Neural cell (in vitro differentiated cells): ENCODE measurements around the gene CPM. TPM values are rescaled to one million over a fixed set of nuclear protein-coding genes. Genes with fewer than 3 reads are reported as not detected.
"Not testable (repeated sequence)": the region's sequence is repeated elsewhere in the genome, so short reads cannot be mapped to it uniquely, and the experiment has no call there.

ENCODE experiments used
- H2AFZ ChIP-seq: fragments of 200-600, 300-800 bp; sonication (generic), shearing (Covaris generic); 2 replicates; pipeline ENCODE4 v1.6.0; 2014; ENCODE audit warnings: low read depth, mild to moderate bottlenecking, antibody characterized with exemption, low read length, moderate library complexity
- H3F3A ChIP-seq: fragments of 200-600 bp; shearing (Covaris generic); 2 replicates; pipeline ENCODE4 v1.6.1; 2016; ENCODE audit warnings: mild to moderate bottlenecking, moderate library complexity, mixed read lengths, antibody characterized with exemption, low read length; ENCODE audit not compliant: insufficient read depth, poor library complexity, severe bottlenecking
- H3K27ac ChIP-seq: fragments of 200-600, 300-800 bp; sonication (generic), shearing (Covaris generic); 2 replicates; pipeline ENCODE4 v1.5.1; 2014; ENCODE audit warnings: mild to moderate bottlenecking, low read length, moderate library complexity
- H3K27me3 ChIP-seq: fragments of 300-800, 200-600 bp; sonication (generic), shearing (Covaris generic); 2 replicates; pipeline ENCODE4 v1.6.0; 2014; ENCODE audit warnings: mild to moderate bottlenecking, low read depth, low read length, moderate library complexity; ENCODE audit not compliant: insufficient read depth
- H3K36me3 ChIP-seq: fragments of 300-800, 200-600 bp; sonication (generic), shearing (Covaris generic); 2 replicates; pipeline ENCODE4 v1.5.1; 2014; ENCODE audit warnings: mild to moderate bottlenecking, antibody characterized with exemption, low read length, moderate library complexity; ENCODE audit not compliant: insufficient read depth
- H3K4me2 ChIP-seq: fragments of 300-800, 200-600 bp; sonication (generic), shearing (Covaris generic); 2 replicates; pipeline ENCODE4 v1.6.0; 2014; ENCODE audit warnings: mild to moderate bottlenecking, low read length
- H3K4me3 ChIP-seq: fragments of 300-800, 200-600 bp; sonication (generic), shearing (Covaris generic); 2 replicates; pipeline ENCODE4 v1.5.1; 2014; ENCODE audit warnings: mild to moderate bottlenecking, low read length, moderate library complexity
- H3K79me2 ChIP-seq: fragments of 200-600 bp; shearing (Covaris generic); replicated peaks from 2 replicates; pipeline ENCODE4 v1.6.0; 2014; ENCODE audit warnings: mild to moderate bottlenecking, low read length, moderate library complexity; ENCODE audit not compliant: insufficient read depth
- H3K9ac ChIP-seq: fragments of 300-800, 200-600 bp; sonication (generic), shearing (Covaris generic); 2 replicates; pipeline ENCODE4 v1.6.1; 2016; ENCODE audit warnings: mild to moderate bottlenecking, low read length, mixed read lengths
- H3K9me2 ChIP-seq: fragments of 200-600 bp; shearing (Covaris generic); 2 replicates; pipeline ENCODE4 v1.6.1; 2016; ENCODE audit warnings: mild to moderate bottlenecking, low read length, mixed read lengths; ENCODE audit not compliant: insufficient read depth
- H3K9me3 ChIP-seq: fragments of 200-600, 300-800 bp; sonication (generic), shearing (Covaris generic); 2 replicates; pipeline ENCODE4 v1.6.1; 2016; ENCODE audit warnings: mild to moderate bottlenecking, mixed run types, low read length, moderate library complexity, mixed read lengths
- H4K20me1 ChIP-seq: fragments of 200-600 bp; shearing (Covaris generic); 2 replicates; pipeline ENCODE4 v1.6.1; 2016; ENCODE audit warnings: mild to moderate bottlenecking, mixed run types; ENCODE audit not compliant: insufficient read depth
- EP300 ChIP-seq: fragments of 450-650 bp; conservative IDR thresholded peaks from 2 replicates; pipeline ENCODE4 v1.6.1; 2014; ENCODE audit warnings: antibody characterized with exemption, mild to moderate bottlenecking, moderate library complexity; ENCODE audit not compliant: poor library complexity, severe bottlenecking
- EZH2 ChIP-seq: fragments of 200-600, 300-800 bp; shearing (Covaris generic), sonication (generic); IDR thresholded peaks from 2 replicates; pipeline ENCODE4 v1.6.1; 2014; ENCODE audit warnings: antibody characterized with exemption, low read length, borderline replicate concordance, mild to moderate bottlenecking; ENCODE audit not compliant: insufficient read depth, poor library complexity, severe bottlenecking
- MXI1 ChIP-seq: fragments of 450-650 bp; conservative IDR thresholded peaks from 2 replicates; pipeline ENCODE4 v1.6.1; 2014; ENCODE audit warnings: antibody characterized with exemption, mild to moderate bottlenecking; ENCODE audit not compliant: poor library complexity, severe bottlenecking
- POLR2AphosphoS5 ChIP-seq: IDR thresholded peaks from 2 replicates; pipeline ENCODE4 v1.6.1; 2012
- RAD21 ChIP-seq: fragments of 450-650 bp; conservative IDR thresholded peaks from 2 replicates; pipeline ENCODE4 v1.6.1; 2014; ENCODE audit warnings: antibody characterized with exemption, mild to moderate bottlenecking, moderate library complexity
- SMC3 ChIP-seq: fragments of 450-650 bp; conservative IDR thresholded peaks from 2 replicates; pipeline ENCODE4 v1.6.1; 2014; ENCODE audit warnings: antibody characterized with exemption, mild to moderate bottlenecking, moderate library complexity; ENCODE audit not compliant: poor library complexity
- TAF1 ChIP-seq: IDR thresholded peaks from 2 replicates; pipeline ENCODE4 v1.6.1; 2012; ENCODE audit warnings: low read depth
- polyA plus RNA-seq: library from polyadenylated mRNA; depleted of rRNA; stranded (reverse); fragments of >200 nt; gene quantifications from 2 replicates; pipeline ENCODE4 v1.2.3, GENCODE V29; 2014
- TF ChIP-seq, protein P1 (sequence below): IDR thresholded peaks from 2 replicates; pipeline ENCODE4 v1.6.1; 2012; ENCODE audit warnings: borderline replicate concordance
- TF ChIP-seq, protein P2 (sequence below): fragments of 450-650 bp; IDR thresholded peaks from 2 replicates; pipeline ENCODE4 v1.5.1; 2014; ENCODE audit warnings: antibody characterized with exemption, mild to moderate bottlenecking, moderate library complexity; ENCODE audit not compliant: poor library complexity, severe bottlenecking

The CPM gene
- polyA plus RNA-seq, 1 donor from 2014 or later, result not detected

DNA sequence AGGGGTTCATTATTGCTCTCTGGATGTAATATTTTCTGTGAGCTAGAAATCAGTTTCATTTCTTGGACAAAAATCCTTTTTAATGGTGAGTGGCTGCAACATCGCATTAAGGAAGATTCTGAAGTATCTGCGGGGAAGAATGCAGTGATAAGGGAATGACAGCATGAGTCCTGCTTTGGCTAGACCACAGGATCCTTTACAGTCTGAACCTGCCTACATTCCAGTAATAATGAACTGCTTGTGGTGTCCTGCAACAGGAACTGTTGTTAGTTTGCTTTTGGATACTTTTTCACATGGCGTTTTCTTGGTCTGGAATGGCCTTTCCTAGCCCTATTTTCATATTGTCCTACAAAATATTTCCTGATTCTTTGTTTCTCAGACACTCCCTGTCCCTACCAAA is 109.3 kb downstream of the CPM start:
- no peak overlapping the region for H3K27ac ChIP-seq
- no peak for TF ChIP-seq EP300
- no peak for TF ChIP-seq RAD21
- TF ChIP-seq EZH2, result no peak
- TF ChIP-seq SMC3, result no peak
- TF ChIP-seq TAF1, result no peak
- no peak for TF ChIP-seq MXI1
- TF ChIP-seq, protein P1, sequence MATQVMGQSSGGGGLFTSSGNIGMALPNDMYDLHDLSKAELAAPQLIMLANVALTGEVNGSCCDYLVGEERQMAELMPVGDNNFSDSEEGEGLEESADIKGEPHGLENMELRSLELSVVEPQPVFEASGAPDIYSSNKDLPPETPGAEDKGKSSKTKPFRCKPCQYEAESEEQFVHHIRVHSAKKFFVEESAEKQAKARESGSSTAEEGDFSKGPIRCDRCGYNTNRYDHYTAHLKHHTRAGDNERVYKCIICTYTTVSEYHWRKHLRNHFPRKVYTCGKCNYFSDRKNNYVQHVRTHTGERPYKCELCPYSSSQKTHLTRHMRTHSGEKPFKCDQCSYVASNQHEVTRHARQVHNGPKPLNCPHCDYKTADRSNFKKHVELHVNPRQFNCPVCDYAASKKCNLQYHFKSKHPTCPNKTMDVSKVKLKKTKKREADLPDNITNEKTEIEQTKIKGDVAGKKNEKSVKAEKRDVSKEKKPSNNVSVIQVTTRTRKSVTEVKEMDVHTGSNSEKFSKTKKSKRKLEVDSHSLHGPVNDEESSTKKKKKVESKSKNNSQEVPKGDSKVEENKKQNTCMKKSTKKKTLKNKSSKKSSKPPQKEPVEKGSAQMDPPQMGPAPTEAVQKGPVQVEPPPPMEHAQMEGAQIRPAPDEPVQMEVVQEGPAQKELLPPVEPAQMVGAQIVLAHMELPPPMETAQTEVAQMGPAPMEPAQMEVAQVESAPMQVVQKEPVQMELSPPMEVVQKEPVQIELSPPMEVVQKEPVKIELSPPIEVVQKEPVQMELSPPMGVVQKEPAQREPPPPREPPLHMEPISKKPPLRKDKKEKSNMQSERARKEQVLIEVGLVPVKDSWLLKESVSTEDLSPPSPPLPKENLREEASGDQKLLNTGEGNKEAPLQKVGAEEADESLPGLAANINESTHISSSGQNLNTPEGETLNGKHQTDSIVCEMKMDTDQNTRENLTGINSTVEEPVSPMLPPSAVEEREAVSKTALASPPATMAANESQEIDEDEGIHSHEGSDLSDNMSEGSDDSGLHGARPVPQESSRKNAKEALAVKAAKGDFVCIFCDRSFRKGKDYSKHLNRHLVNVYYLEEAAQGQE, result no peak
- TF ChIP-seq, protein P2, sequence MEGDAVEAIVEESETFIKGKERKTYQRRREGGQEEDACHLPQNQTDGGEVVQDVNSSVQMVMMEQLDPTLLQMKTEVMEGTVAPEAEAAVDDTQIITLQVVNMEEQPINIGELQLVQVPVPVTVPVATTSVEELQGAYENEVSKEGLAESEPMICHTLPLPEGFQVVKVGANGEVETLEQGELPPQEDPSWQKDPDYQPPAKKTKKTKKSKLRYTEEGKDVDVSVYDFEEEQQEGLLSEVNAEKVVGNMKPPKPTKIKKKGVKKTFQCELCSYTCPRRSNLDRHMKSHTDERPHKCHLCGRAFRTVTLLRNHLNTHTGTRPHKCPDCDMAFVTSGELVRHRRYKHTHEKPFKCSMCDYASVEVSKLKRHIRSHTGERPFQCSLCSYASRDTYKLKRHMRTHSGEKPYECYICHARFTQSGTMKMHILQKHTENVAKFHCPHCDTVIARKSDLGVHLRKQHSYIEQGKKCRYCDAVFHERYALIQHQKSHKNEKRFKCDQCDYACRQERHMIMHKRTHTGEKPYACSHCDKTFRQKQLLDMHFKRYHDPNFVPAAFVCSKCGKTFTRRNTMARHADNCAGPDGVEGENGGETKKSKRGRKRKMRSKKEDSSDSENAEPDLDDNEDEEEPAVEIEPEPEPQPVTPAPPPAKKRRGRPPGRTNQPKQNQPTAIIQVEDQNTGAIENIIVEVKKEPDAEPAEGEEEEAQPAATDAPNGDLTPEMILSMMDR, result no peak
- TF ChIP-seq POLR2AphosphoS5, result no peak
- H3K36me3 ChIP-seq, result peaks cover 10% of the 10 kb centered on the region
- H3K4me2 ChIP-seq, result no peak overlapping the region
- H3K79me2 ChIP-seq, result peaks cover 6% of the 10 kb centered on the region
- H3F3A ChIP-seq, result no peaks in the 10 kb centered on the region
- H3K9me3 ChIP-seq, result no peaks in the 10 kb centered on the region
- no peaks in the 10 kb centered on the region for H3K27me3 ChIP-seq
- H4K20me1 ChIP-seq, result no peaks in the 10 kb centered on the region
- no peaks in the 10 kb centered on the region for H3K9me2 ChIP-seq
- no peak overlapping the region for H2AFZ ChIP-seq
- no peak overlapping the region for H3K9ac ChIP-seq
- no peak overlapping the region for H3K4me3 ChIP-seq

DNA sequence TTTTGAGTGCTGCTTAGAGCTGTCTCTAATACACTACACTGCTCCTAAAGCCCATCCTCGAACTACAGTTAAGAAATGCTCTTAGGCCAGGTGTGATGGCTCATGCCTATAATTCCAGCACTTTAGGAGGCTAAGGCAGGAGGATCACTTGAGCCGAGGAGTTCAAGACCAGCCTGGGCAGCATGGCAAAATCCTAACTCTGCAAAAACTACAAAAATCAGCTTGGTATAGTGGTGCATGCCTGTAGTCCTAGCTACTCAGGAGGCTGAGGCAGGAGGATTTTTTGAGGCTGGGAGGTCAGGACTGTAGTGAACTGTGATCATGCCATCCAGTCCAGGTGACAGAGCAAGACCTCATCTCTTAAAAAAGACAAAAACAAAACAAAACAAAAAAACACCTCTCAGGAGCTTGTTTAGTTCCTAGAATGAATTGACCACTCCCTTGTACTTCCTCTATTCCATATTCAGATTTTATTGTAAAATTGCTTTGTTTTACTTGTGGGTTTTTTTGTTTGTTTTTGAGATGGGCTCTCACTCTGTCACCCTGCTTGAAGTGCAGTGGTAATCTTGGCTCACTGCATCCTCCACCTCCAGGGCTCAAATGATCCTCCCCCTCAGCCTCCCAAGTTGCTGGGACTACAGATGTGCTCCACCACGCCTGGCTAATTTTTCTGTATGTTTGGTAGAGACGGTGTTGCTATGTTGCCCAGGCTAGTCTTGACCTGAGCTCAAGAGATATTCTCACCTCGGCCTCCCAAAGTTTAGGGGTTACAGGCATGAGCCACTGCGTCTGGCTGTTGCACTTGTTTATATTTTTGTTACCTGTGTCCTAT is 111.4 kb downstream of the CPM start:
- no peak overlapping the region for H3K27ac ChIP-seq
- H3F3A ChIP-seq, result no peaks in the 10 kb centered on the region
- peaks cover 16% of the 10 kb centered on the region for H3K36me3 ChIP-seq
- H3K27me3 ChIP-seq, result no peaks in the 10 kb centered on the region
- H2AFZ ChIP-seq, result no peak overlapping the region
- no peak overlapping the region for H3K4me3 ChIP-seq
- no peaks in the 10 kb centered on the region for H3K9me2 ChIP-seq
- TF ChIP-seq EP300 (no peak), SMC3 (no peak), RAD21 (no peak), TAF1 (no peak), MXI1 (no peak), POLR2AphosphoS5 (no peak), EZH2 (no peak)
- TF ChIP-seq, protein P2, result no peak
- TF ChIP-seq, protein P1, result no peak
- peaks cover 6% of the 10 kb centered on the region for H3K79me2 ChIP-seq
- no peaks in the 10 kb centered on the region for H4K20me1 ChIP-seq
- no peaks in the 10 kb centered on the region for H3K9me3 ChIP-seq
- no peak overlapping the region for H3K4me2 ChIP-seq
- H3K9ac ChIP-seq, result no peak overlapping the region

DNA sequence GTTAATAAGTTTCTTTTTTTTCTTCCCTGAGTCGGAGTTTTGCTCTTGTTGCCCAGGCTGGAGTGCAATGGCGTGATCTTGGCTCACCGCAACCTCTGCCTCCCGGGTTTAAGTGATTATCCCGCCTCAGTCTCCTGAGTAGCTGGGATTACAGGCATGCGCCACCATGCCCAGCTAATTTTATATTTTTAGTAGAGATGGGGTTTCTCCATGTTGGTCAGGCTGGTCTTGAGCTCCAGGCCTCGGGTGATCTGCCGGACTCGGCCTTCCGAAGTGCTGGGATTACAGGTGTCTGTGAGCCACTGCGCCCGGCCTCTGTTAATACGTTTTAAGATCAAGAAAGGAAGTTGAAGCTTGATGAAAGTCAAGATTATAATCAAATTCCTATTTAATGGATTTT is 113.5 kb downstream of the CPM start:
- H3K9me2 ChIP-seq, H3K27me3 ChIP-seq, H3K4me3 ChIP-seq, H3K4me2 ChIP-seq, H3F3A ChIP-seq, H3K79me2 ChIP-seq, H2AFZ ChIP-seq, H3K9ac ChIP-seq, H3K27ac ChIP-seq, H3K9me3 ChIP-seq, H4K20me1 ChIP-seq: not testable (repeated sequence)
- peaks cover 16% of the 10 kb centered on the region for H3K36me3 ChIP-seq
